Astrocyte of the cerebellum (primary cell): ENCODE measurements around the gene PIGA.

Experiments
- DNase-seq: peaks from one replicate; pipeline ENCODE4 v3.0.0-alpha.2; 2011; ENCODE audit warnings: low read depth
- H3K4me3 ChIP-seq: 2 replicates; pipeline ENCODE4 v1.5.1; 2011; ENCODE audit warnings: mild to moderate bottlenecking, low read depth, low read length, moderate library complexity
- CTCF ChIP-seq: IDR thresholded peaks from 2 replicates; pipeline ENCODE4 v1.5.1; 2012; ENCODE audit warnings: low read length, low read depth, moderate library complexity, mild to moderate bottlenecking; ENCODE audit errors: missing control alignments
- in situ Hi-C: cut with HindIII; loops from 2 replicates; pipeline ENCODE4 v1.10.0; 2017; ENCODE audit warnings: low sequenced_read_pairs

Gene PIGA

GRCh38 chrX:15328131-15328530, 7.2 kb downstream of the PIGA start:
- in situ Hi-C loops = no loop called here
- no peak for TF ChIP-seq CTCF
- H3K4me3 ChIP-seq = no peak overlapping the region
- DNase-seq = no peak

- no peak for DNase-seq
- TF ChIP-seq CTCF = no peak
- in situ Hi-C loops = no loop called here
- H3K4me3 ChIP-seq = no peak overlapping the region
Measured at GRCh38 chrX:15322472-15322871, 12.9 kb downstream of the PIGA start.

GRCh38 chrX:15322072-15322471, 13.3 kb downstream of the PIGA start:
- H3K4me3 ChIP-seq = no peak overlapping the region
- DNase-seq = no peak
- in situ Hi-C loops = no loop called here
- TF ChIP-seq CTCF = no peak

GRCh38 chrX:15321447-15321846, 13.9 kb downstream of the PIGA start:
- no peak for TF ChIP-seq CTCF
- in situ Hi-C loops = no loop called here
- no peak for DNase-seq
- H3K4me3 ChIP-seq = no peak overlapping the region

GRCh38 chrX:15320297-15320696, 15.0 kb downstream of the PIGA start:
- in situ Hi-C loops = no loop called here
- DNase-seq = no peak
- H3K4me3 ChIP-seq = no peak overlapping the region
- no peak for TF ChIP-seq CTCF

GRCh38 chrX:15319075-15319474, 16.2 kb downstream of the PIGA start:
- no peak overlapping the region for H3K4me3 ChIP-seq
- TF ChIP-seq CTCF = no peak
- no peak for DNase-seq
- in situ Hi-C loops = no loop called here

- in situ Hi-C loops = no loop called here
- no peak within 1 kb of the TSS for H3K4me3 ChIP-seq
- TF ChIP-seq CTCF = no peak
- DNase-seq = no peak
Measured at GRCh38 chrX:15315509-15315908, 19.8 kb downstream of the PIGA start, which contains the start of gene ASB11. ASB11 (minus strand) TSS chrX:15315640; CDS start chrX:15315605, 35 bp downstream.
